Retinal pigment epithelial cell (primary cell): ENCODE measurements around the gene ST6GAL1.

Experiments
- DNase-seq: peaks from one replicate; pipeline ENCODE4 v3.0.0-alpha.2; 2010; ENCODE audit warnings: low read depth
- H3K4me3 ChIP-seq: 2 replicates; pipeline ENCODE4 v1.5.1; 2011; ENCODE audit warnings: mild to moderate bottlenecking, low read length, control low read depth, moderate library complexity
- CTCF ChIP-seq: conservative IDR thresholded peaks from 2 replicates; pipeline ENCODE4 v1.5.1; 2011; ENCODE audit warnings: low read depth, low read length, control low read depth, inconsistent platforms

The ST6GAL1 gene

DNA sequence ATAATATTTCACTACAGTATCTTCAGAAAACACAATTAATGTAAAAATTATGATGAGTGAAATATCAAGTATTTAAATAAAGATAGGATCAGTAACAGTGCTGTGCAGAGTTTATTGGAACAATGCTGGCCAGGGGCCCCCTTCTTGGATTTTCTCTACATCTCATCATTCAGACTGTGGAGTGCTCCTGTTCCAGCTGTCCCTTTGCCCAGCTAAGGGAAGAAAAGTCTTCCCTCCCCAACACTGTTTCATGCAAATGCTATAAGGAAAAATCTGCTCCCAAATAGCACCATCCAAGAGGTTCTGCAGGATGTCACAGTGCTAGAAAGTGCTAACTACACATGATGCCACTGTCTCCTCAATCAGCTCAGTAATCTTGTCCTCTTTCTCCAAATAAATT is 144.5 kb downstream of the ST6GAL1 start:
- DNase-seq: no peak
- TF ChIP-seq CTCF: no peak
- H3K4me3 ChIP-seq: no peak overlapping the region

DNA sequence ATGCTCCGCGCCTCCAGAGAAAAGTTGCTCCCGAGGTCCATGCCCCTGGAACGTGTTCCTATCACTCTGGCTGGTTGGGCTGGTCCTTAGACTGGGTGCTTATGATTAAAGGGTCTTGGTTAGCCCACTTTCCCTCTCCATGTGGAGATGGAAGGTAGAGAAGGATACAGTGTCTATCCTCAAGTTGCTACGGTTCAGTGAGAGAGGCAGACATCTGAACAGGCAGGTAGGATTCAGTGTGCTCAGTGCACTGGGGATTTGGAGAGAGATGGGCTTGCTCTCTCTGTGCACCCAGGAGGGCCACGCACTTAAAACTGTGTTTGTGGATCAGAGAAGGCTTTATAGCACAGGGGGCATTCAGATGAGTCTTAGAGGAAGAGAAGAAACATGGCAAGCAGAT is 146.0 kb downstream of the ST6GAL1 start:
- no peak overlapping the region for H3K4me3 ChIP-seq
- no peak for TF ChIP-seq CTCF
- DNase-seq: no peak

DNA sequence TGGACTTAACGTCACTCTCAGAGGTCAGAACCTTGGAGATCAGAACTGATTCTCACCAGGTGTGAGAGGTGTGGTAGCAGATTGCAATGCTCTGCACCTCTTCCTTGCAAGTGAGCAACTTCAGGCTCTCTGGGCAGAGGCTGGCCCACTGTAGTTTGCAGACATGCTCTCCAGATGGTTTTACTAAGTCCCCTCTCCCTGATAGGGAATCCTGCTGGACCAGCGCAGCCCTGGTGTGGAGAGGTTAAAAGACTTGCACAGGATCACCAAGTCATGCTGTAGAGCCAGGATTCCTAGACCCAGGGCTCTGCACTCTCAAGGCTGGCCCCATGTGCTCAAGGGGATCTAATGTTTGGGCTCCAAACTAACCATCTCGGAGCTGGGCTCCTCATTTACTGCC is 146.8 kb downstream of the ST6GAL1 start:
- no peak for TF ChIP-seq CTCF
- no peak overlapping the region for H3K4me3 ChIP-seq
- no peak for DNase-seq

GRCh38 chr3:187077537-187077936 is 147.2 kb downstream of the ST6GAL1 start:
- no peak overlapping the region for H3K4me3 ChIP-seq
- no peak for DNase-seq
- no peak for TF ChIP-seq CTCF

DNA sequence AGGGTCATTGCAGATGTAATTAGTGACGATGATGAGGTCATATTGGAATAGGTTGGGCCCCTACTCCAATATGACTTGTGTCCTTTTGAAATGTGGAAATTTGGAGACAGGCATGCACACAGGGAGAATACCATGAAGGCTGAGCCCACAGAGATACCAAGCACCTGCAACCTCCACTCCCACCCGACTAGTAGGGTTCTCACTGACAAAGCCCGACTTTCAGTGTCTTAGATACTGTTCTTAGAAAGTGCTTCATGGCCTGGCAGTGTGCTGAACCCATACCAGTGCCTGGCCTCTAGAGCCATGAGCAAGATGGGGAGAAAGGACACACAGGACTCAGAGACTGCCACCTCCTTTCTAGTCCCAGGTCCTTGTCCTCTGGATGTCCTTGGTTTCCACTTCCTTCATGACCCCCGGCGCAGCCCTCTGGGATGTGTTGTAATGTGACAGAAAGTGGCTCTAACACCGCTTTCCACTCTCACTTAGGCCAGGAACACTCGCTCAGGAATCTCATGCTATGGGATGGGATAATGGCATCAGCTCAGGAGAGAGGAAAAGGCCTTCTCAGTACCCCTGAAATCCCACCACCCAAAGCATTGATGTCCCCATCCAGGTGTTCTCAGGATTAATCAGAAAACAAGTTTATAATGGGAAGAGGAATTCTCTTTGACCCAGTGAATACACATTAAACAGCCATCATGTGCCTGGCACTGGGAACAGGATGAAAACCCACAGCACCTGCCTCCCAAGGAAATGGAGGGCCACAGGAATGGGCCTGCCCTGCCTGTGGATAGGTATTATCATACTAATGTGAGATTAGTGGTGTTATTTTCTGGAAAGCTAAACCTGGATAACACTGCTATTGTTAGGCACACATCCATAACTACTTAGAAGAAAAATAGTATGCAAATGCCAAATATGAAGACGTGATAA is 149.0 kb downstream of the ST6GAL1 start:
- DNase-seq: no peak
- TF ChIP-seq CTCF: no peak
- no peak overlapping the region for H3K4me3 ChIP-seq

DNA sequence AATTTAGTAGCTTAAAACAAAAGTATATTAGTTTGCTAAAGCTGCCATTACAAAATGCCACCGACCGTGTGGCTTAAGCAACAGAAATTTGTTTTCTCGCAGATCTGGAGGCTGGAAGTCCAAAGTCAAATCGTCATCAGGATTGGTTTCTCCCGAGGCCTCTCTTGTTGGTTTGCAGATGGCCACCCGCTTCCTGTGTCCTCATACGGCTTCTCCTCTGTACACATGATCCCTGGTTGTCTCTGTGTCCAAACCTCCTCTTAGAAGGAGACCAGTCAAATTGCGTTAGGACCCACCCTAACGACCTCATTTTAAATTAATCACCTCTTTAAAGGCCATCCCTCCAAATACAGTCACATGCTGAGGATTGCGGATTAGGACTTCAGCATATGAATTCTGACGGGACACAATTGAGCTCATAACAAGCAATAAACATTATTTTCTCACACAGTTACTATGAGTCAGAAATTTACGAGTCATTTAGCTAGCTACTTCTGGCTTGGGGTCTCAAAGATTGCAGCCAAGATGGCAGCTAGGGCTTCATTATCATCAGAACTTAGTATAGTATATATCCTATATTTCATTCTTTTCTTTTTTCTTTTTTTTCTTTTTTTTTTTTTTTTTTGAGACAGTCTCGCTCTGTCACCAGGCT is 150.6 kb downstream of the ST6GAL1 start:
- TF ChIP-seq CTCF: no peak
- no peak for DNase-seq
- no peak overlapping the region for H3K4me3 ChIP-seq

DNA sequence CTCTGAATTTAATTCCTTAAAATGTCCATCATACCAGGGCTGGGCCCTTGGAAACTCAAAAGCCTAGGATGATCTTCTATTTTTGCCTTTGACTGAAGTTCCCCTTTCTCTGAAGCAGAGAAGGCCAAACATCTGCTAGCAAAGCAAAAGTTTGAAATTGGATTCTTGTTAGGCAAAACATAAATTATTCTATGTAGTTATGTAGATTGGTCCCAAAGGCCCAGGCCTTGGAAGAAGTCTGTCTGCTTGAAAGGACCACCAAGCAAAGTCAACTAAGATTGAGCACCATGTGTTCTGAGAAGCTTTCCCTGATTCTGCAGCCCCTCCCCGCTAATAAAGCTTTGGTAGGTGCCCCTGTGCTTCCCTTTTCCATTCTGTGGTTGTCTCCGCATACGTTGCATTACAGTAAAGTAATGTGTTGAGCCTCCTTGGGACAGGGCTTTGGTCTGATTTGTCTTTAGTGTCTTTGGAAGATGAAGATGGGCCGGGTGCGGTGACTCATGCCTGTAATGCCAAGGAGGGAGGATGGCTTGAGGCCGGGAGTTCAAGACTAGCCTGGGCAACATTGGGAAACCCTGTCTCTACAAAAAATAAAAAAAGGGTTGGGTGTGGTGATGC is 152.5 kb downstream of the ST6GAL1 start:
- no peak for DNase-seq
- TF ChIP-seq CTCF: no peak
- no peak overlapping the region for H3K4me3 ChIP-seq
